HCT116 (cell line): Measurements from ENCODE around the gene TLCD3B. TPM values are rescaled to one million over a fixed set of nuclear protein-coding genes. Genes with fewer than 3 reads are reported as not detected.

Experiments used
- ATAC-seq: fragments of 200-7000 bp; cut with Tn5 transposase; 2 replicates; pipeline ENCODE4 v1.9.1; 2020; ENCODE audit warnings: mild to moderate bottlenecking, moderate library complexity
- BruUV-seq: library from RNA; stranded (reverse); fragments of 400-500 nt; replicated peaks from 2 replicates; lab custom pipeline; 2021; lab: Mats Ljungman, UMichigan
- CTCF ChIA-PET: fragments of 300-600 bp; sonication (Branson Sonifier 250); formaldehyde crosslinking; loops from one replicate; lab custom pipeline; 2021; ENCODE audit warnings: antibody characterized with exemption; lab: Charles Lee
- POLR2A ChIA-PET: fragments of 300-600, 350-600 bp; sonication (Branson Sonifier 250); formaldehyde crosslinking; loops from one replicate; lab custom pipeline; 2021; ENCODE audit warnings: antibody characterized with exemption; lab: Charles Lee
- RAD21 ChIA-PET, 2 experiments: fragments of 300-600 bp; sonication (Branson Sonifier 250); formaldehyde crosslinking; loops; one replicate each; lab custom pipeline; 2023; ENCODE audit warnings: low total read pairs in 2 of 2; ENCODE audit not compliant: uncharacterized antibody in 2 of 2, unreplicated experiment in 2 of 2, low non-redundant PET in 1 of 2; lab: Charles Lee
- DNase-seq: peaks from one replicate; pipeline ENCODE4 v3.0.0-alpha.2; 2010; ENCODE audit warnings: low read depth, low spot score
- H2AFZ ChIP-seq: fragments of 200-600 bp; shearing (Covaris generic), sonication (generic); 2 replicates; pipeline ENCODE4 v1.6.1; 2017; ENCODE audit warnings: low read depth, mixed run types, mixed read lengths, antibody characterized with exemption, low read length; ENCODE audit not compliant: poor library complexity, severe bottlenecking
- H3K27ac ChIP-seq: 2 replicates; pipeline ENCODE4 v1.5.1; 2012; ENCODE audit warnings: low read depth, low read length
- H3K27me3 ChIP-seq: fragments of 200-600 bp; sonication (generic); 2 replicates; pipeline ENCODE4 v1.6.1; 2016; ENCODE audit warnings: mixed run types, low read length, mixed read lengths; ENCODE audit not compliant: insufficient read depth
- H3K36me3 ChIP-seq, 2 experiments: fragments of 200-500 bp in 1 of 2; fragments of 200-600 bp in 1 of 2; sonication (Bioruptor generic) in 1 of 2; sonication (generic) in 1 of 2; 2 replicates each; pipeline versions ENCODE4 v1.5.1 to v1.6.1; 2014 to 2016; ENCODE audit warnings: low read length in 2 of 2, inconsistent platforms in 1 of 2, mixed read lengths in 1 of 2, mixed run types in 1 of 2; ENCODE audit not compliant: insufficient read depth in 2 of 2, control insufficient read depth in 1 of 2
- H3K4me1 ChIP-seq, 2 experiments: fragments of 200-600 bp in 1 of 2; sonication (generic) in 1 of 2; 2 replicates each; pipeline versions ENCODE4 v1.5.1 to v1.6.1; 2012 to 2017; ENCODE audit warnings: low read length in 2 of 2, inconsistent platforms in 1 of 2, mild to moderate bottlenecking in 1 of 2, mixed read lengths in 1 of 2, mixed run types in 1 of 2, moderate library complexity in 1 of 2; ENCODE audit not compliant: insufficient read depth in 2 of 2, control insufficient read depth in 1 of 2
- H3K4me2 ChIP-seq: fragments of 200-600 bp; sonication (generic); 2 replicates; pipeline ENCODE4 v1.6.1; 2017; ENCODE audit warnings: mixed run types, low read length, mixed read lengths
- H3K4me3 ChIP-seq, 2 experiments: fragments of 200-600 bp in 1 of 2; sonication (generic) in 1 of 2; replicated peaks in 1 of 2; 2 replicates each; pipeline ENCODE4 v1.5.1; 2011 to 2016; ENCODE audit warnings: low read length in 2 of 2, control low read depth in 1 of 2, low read depth in 1 of 2, mild to moderate bottlenecking in 1 of 2, mixed read lengths in 1 of 2, mixed run types in 1 of 2
- H3K79me2 ChIP-seq: fragments of 200-600 bp; sonication (generic); 2 replicates; pipeline ENCODE4 v1.6.1; 2017; ENCODE audit warnings: mild to moderate bottlenecking, mixed run types, low read length, moderate library complexity, mixed read lengths; ENCODE audit not compliant: insufficient read depth
- H3K9ac ChIP-seq: fragments of 200-600 bp; sonication (generic); 2 replicates; pipeline ENCODE4 v1.6.1; 2016; ENCODE audit warnings: low read length, mixed read lengths
- H3K9me2 ChIP-seq: fragments of 200-600 bp; sonication (generic), shearing (Covaris generic); 2 replicates; pipeline ENCODE4 v1.6.1; 2017; ENCODE audit warnings: mixed run types, mild to moderate bottlenecking, moderate library complexity; ENCODE audit not compliant: insufficient read depth
- H3K9me3 ChIP-seq, 2 experiments: fragments of 200-500 bp in 1 of 2; fragments of 200-600 bp in 1 of 2; sonication (Bioruptor generic) in 1 of 2; sonication (generic) in 1 of 2; 2 replicates each; pipeline ENCODE4 v1.6.1; 2014 to 2017; ENCODE audit warnings: low read length in 2 of 2, mixed read lengths in 2 of 2, inconsistent platforms in 1 of 2, low read depth in 1 of 2, mild to moderate bottlenecking in 1 of 2, mixed run types in 1 of 2, moderate library complexity in 1 of 2; ENCODE audit not compliant: control insufficient read depth in 1 of 2, insufficient read depth in 1 of 2
- H4K20me1 ChIP-seq: fragments of 200-600 bp; sonication (generic), shearing (Covaris generic); 2 replicates; pipeline ENCODE4 v1.6.1; 2017; ENCODE audit warnings: mixed run types, mild to moderate bottlenecking, moderate library complexity; ENCODE audit not compliant: insufficient read depth
- CEBPB ChIP-seq: IDR thresholded peaks from 2 replicates; pipeline ENCODE4 v1.6.1; 2012; ENCODE audit warnings: low read depth
- EZH2phosphoT487 ChIP-seq: fragments of 200-600 bp; IDR thresholded peaks from 2 replicates; pipeline ENCODE4 v1.6.1; 2018; ENCODE audit warnings: antibody characterized with exemption, borderline replicate concordance
- MAX ChIP-seq: IDR thresholded peaks from 2 replicates; pipeline ENCODE4 v1.6.1; 2012
- RAD21 ChIP-seq: IDR thresholded peaks from 2 replicates; pipeline ENCODE4 v1.6.1; 2012; ENCODE audit warnings: low read depth, mild to moderate bottlenecking
- TCF7L2 ChIP-seq: IDR thresholded peaks from 2 replicates; pipeline ENCODE4 v1.7.0; 2011; ENCODE audit warnings: borderline replicate concordance, inconsistent platforms; ENCODE audit not compliant: insufficient read depth, insufficient read length; ENCODE audit errors: extremely low read depth
- ZNF274 ChIP-seq: fragments of 200-500 bp; sonication (Bioruptor generic); IDR thresholded peaks from 2 replicates; pipeline ENCODE4 v1.6.1; 2014; ENCODE audit warnings: mild to moderate bottlenecking, low read depth, low read length, inconsistent platforms
- intact Hi-C: fragments of 100-400 bp; cut with micrococcal nuclease; formaldehyde crosslinking; loops from 2 replicates; pipeline ENCODE4 v1.10.0; 2022
- total RNA-seq: library from RNA; stranded (reverse); gene quantifications from one replicate; pipeline ENCODE4 v1.2.1, GENCODE V29; 2021; ENCODE audit not compliant: unreplicated experiment

The TLCD3B gene
- total RNA-seq, 1 experiment from 2014 or later = 1.0 TPM

- RAD21 ChIA-PET = no interaction called here
- Histone ChIP-seq H3K9me2 (no peaks in the 10 kb centered on the region), H3K4me3 (no peak overlapping the region), H3K4me2 (no peak overlapping the region), H3K9ac (no peak overlapping the region), H2AFZ (no peak overlapping the region), H3K79me2 (0 out of 2 replicates have a peak, but pooled peaks cover 6% of the 10 kb centered on the region), H4K20me1 (no peaks in the 10 kb centered on the region), H3K27me3 (no peaks in the 10 kb centered on the region), H3K27ac (no peak overlapping the region), H3K4me1 (no peaks in the 10 kb centered on the region), H3K9me3 (no peaks in the 10 kb centered on the region), H3K36me3 (peaks cover 55 to 63% of the 10 kb centered on the region in 2 experiments)
- CTCF ChIA-PET = no interaction called here
- BruUV-seq = no TSS peak
- POLR2A ChIA-PET = interaction anchor here (2.0 kb wide), 1 partner anchor 13 kb away, joined by 9 read pairs; the partner anchor contains the start of gene TAOK2
- TF ChIP-seq CEBPB = no peak
- TF ChIP-seq MAX = no peak
- TF ChIP-seq TCF7L2 = no peak
- intact Hi-C loops = no loop called here
- ATAC-seq = no peak
- no peak for DNase-seq
Measured at GRCh38 chr16:29986231-29986630, 44.8 kb downstream of the TLCD3B start.

GRCh38 chr16:29985271-29985811, 45.7 kb downstream of the TLCD3B start:
- intact Hi-C loops = no loop called here
- DNase-seq (no peak), ATAC-seq (no peak)
- BruUV-seq = no TSS peak
- no peaks in the 10 kb centered on the region for H3K9me2 ChIP-seq
- H3K27me3 ChIP-seq = no peaks in the 10 kb centered on the region
- H3K9me3 ChIP-seq = no peaks in the 10 kb centered on the region
- ChIA-PET POLR2A (interaction anchor here (2.0 kb wide), 1 partner anchor 12 kb away, joined by 9 read pairs; the partner anchor contains the start of gene TAOK2), RAD21 (no interaction called here), CTCF (no interaction called here)
- peaks cover 58 to 61% of the 10 kb centered on the region in 2 experiments for H3K36me3 ChIP-seq
- no peak overlapping the region for H2AFZ ChIP-seq
- H3K4me2 ChIP-seq = no peak overlapping the region
- H4K20me1 ChIP-seq = no peaks in the 10 kb centered on the region
- no peak overlapping the region for H3K4me3 ChIP-seq
- peaks cover 8% of the 10 kb centered on the region; the same call in 1 of the 2 replicates for H3K79me2 ChIP-seq
- no peaks in the 10 kb centered on the region for H3K4me1 ChIP-seq
- no peak overlapping the region for H3K27ac ChIP-seq
- TF ChIP-seq RAD21 = no peak
- TF ChIP-seq ZNF274 = no peak
- TF ChIP-seq EZH2phosphoT487 = no peak
- H3K9ac ChIP-seq = no peak overlapping the region
